Fibroblast of gingiva (primary cell): ENCODE results near the gene LUM.

ENCODE experiments used
- DNase-seq: peaks from one replicate; pipeline ENCODE4 v3.0.0-alpha.2; 2011; ENCODE audit warnings: low read depth

LUM gene

DNA sequence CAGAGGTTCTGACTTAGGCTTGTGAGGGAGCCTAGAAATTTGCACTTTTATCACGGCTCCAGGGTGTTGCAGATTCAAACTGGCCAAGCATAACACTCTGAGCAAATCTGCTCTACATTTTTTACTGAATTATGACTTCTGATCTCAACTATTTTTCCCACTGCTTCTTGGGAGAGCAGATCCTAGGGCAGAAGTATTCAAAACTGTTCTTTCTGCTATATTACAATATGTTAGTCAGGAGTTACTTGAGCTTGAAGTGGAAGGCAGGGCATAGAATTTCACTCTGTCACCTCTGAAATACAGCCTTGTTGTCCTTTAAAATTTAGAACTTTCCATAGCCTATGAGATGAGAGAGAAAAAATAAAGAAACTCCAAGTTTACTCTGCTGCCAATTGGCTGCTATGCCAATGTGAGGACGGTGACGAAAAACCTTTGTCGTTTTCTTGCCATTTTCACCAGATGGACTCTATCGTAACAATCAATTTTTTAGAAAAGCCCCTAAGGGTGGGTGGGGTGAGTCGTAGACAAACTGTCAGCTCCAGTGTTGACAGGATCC is 37.1 kb downstream of the LUM start:
- DNase-seq, result peak; percentile 14

DNA sequence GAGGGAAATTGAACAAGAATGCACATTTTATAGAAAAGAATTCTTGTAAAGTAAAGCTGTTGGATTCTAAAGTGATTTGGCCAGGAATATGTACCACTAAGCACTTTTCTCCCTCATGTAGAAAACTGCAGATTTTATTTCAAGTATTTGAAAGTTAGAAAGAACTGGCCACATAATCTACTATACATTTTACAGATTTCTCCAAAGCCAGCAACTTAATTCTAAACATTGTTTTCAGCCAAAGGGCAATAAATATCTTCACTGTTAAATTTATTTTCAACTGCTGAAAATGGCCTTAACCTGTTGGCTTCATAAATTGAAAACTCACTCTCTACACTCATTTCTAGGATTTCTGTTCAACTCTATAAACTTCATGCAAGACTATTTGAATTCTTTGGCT is 37.9 kb downstream of the LUM start:
- no peak for DNase-seq

DNA sequence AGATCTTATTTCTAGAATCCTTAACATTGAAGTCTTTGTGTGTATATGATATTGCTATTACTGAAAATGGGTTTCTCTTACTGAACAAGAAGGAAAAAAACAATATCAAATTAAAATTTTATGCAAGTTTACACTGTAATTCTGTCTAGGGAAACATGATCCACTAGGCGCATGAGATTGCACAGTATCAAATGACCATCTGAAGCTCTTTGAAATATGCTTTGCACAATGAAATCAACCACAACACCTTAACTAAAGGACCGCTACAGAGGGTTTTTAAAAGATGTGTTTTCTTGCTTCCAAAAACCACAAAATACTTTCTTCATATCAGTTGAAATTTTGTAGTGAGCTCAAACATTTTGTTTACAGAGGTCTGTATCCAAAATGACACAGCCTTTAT is 38.4 kb downstream of the LUM start:
- peak; percentile 30 for DNase-seq

DNA sequence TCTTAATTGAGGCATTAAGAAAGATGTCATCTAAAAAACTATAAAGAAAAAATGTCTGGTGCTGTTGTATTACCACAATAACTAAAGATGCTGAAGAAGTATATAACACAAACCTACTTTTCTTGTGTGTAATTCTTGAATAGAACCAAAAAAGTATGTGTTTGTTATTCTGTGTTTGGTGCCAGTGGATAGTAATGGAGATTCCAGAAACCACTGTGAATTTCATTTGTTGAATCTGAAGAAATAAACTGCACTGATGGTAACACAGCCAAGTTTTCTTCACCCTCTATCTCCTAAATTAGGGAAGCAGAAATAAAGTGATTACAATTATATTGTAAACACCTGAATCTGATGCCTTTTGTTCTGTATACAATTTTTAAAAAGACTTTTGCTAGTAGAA is 40.4 kb downstream of the LUM start:
- no peak for DNase-seq

DNA sequence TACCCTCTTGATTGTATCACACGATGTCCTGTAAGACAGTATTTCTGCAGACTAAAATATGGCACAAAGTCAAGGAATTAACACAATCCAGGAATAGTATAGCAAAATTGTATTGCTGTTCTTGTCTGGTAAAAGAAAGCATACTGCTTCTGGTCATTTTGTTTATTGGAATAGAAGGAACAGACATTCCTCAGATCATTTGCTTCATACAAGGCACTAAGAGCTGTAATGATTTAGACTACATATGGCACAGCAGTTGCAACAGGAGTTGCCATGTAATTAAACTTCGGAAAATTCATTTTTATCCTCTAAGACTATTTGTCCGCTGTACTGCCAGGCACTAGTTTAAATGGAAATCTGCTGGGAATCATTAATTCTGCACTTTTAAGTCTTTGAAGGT is 45.9 kb downstream of the LUM start:
- peak; percentile 29 for DNase-seq

DNA sequence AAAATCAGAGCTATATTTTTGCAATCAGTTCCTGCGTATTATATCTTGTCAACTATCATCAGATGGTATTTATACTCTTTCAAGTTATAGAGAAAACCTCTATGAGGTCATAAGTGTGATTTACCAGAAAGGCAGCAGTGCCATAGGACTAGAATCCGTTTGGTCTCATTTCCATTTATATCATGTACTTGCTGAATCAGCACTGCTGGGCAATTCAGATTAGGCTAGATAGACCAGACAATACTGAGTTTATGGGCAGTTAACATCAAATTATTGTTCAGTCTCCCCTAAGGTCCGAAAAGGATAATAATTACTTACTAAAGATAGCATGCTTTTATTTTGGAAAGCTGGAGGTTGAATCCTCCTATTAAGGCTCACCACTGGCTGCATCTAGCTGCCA is 46.7 kb downstream of the LUM start:
- DNase-seq, result no peak

DNA sequence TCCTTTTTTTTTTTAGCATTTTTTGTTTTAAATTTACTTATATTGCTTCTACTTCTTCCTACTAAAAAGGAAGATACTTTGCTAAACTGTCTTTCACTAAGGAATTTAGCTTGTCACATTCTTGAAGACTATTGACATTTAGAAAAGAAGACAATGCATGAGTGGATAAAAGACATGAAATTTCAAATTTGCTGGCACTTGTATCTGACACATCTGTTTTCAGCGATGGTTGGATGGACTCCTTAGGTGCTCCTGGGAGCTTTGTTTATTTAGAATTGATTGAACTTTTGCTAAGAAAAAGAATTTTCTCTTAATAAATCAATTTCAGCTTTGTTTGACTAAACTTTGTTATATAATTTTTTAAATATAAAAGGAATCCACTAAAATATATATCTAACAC is 50.2 kb downstream of the LUM start:
- DNase-seq, result no peak

DNA sequence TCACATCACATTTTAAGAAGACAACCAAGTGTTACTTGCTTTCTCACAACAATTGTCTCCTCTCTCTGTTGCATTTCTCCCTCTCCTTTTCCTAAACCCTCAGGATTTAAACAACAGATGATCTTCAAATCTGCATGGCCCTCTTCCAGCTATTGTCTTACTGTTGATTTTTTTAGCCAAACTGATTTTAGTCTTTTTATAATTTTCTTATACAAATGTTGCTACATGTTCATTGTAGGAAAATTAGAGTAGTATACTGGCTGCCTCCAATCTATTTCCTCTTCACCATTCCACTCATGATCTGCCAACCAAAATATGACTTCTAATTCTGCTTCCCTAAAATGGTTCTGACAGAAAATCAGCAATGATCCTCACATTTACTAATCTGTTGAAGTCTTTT is 52.1 kb downstream of the LUM start:
- DNase-seq, result no peak

DNA sequence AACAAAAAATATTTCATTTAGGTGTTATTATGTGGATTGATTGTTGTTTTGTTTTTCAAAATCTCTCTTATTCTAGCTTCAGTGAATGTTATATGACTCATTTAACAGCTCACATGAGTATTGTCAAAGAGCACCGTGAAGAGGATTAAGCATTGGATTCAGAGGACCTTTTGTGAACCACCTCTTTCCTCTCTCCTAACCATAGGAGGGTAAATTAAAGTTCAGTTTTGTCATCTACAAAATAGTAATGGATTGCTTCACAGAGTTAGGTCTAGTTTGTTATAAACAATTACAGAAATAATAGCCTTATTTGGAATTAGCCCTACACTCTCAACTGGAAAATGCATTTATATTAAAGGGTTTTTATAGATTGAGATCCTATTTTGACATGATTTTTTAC is 52.5 kb downstream of the LUM start:
- no peak for DNase-seq

DNA sequence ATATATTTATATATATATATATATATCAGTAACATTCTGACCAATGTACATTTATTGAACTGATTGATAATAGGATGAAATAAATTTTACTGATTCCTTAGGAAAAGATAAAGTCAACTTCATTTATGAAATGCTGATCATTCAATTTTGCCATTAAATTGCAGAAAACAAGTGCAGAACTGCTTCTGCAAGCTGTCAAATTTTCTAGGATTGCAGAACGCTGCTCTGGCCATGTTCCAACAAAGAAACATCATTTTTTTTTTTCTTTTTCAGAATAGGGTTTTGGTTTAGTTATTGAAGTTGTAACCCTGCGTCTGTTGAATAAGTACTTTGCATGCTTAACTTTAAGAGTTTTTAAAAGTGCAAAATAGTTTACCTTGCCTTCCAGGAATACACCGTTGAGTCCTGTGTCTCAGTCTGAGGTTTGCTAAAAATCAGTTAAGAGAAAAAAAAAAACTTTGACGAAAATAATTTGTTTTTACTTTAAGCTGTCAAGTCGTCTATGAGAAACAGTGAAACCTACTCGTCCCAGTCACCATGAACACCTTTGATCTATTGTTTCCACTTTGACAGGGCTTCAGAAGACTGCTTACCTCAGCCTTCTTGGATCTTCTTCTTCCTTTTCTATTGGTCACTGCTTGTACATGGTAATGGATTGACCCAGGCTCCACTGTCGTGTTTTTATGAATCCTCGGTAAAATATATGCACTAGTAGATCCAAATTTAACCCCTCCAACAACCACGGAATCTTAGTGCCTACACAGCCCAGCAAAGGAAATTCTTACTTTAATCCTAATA is 53.7 kb downstream of the LUM start, which contains the start of gene KERA:
KERA (minus strand) TSS at position 657 of the 798 bp plus-strand sequence. CDS start 1,743 bp downstream, outside the sequence.
- DNase-seq, result no peak

DNA sequence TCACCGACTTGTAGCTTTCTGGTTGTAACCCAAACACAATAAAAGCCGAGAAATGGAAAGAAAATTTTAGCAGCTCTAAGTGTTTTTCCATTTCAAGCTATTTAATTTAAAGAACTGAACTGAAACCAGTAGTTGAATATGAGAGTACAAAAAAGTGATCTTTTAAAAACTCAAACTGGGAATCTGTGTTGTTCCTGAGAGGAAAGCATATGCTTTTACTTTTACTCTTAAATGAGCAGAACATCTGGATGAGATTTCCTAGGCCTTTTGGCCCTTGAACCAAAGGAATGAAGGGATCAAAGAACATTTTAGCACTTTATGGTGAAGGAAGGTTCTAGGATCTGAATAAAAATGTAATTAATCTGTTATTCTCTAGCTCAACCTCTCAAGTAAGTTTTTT is 54.8 kb downstream of the LUM start:
- no peak for DNase-seq

DNA sequence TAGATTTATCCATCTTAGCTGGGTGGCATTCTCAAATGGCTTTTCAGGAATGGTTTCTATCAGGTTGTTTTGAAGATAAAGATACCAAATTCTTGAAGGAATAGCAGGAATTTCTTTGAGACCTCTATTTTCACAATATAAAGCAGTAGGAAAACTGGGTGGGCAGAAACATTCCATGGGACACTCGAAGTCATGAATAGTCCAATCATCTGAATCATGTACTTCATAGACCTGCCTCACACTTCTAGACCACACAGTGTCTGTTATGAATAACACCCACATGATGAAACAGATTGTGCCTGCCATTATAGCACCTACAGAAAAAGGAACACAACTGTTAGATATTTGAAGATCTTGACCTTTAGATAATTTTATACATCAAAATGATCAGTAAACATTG is 55.3 kb downstream of the LUM start:
- no peak for DNase-seq

DNA sequence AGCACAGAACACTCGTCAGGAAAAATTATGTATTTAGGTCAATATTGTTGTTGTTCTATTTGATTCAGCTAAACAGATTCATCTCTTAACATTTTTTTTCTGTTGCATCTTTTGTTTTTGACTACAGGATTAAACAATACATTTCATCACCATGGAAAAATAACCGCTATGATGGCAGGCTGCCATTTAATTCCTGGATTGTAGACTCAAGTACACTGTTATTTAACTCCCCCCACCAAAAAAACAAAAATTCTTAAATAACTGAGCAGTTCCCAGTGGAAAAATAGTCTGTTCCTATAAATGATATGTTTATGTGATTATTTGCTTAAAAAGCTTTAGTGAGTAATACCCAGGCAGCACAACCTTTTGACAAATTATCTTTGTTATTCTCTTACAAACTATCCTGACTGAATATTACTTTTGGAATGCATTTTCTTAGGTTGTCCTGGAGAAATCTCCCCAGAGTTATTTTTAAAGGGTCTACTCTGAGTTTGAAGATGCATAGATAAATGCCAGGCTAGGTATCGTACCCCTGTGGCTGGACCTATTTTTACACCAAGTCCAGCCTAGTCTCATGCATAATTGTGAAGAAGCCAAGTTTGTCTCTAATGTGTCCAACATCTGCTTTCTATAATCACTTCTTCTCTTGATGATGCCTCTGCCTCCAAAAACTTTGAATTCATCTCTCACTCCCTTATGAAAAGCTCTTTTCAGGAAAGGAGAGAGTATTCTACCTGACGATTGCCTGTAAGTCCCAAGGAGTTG is 57.2 kb downstream of the LUM start:
- DNase-seq, result peak; percentile 92
